GM19035 (cell line): ENCODE data around the gene LNPK.
"Not testable (repeated sequence)": the region's sequence is repeated elsewhere in the genome, so short reads cannot be mapped to it uniquely, and the experiment has no call there.

ENCODE experiments used
- ATAC-seq: cut with Tn5 transposase; IDR thresholded peaks from one replicate; pipeline ENCODE4 v1.9.1; 2021; ENCODE audit not compliant: unreplicated experiment

Gene LNPK

DNA sequence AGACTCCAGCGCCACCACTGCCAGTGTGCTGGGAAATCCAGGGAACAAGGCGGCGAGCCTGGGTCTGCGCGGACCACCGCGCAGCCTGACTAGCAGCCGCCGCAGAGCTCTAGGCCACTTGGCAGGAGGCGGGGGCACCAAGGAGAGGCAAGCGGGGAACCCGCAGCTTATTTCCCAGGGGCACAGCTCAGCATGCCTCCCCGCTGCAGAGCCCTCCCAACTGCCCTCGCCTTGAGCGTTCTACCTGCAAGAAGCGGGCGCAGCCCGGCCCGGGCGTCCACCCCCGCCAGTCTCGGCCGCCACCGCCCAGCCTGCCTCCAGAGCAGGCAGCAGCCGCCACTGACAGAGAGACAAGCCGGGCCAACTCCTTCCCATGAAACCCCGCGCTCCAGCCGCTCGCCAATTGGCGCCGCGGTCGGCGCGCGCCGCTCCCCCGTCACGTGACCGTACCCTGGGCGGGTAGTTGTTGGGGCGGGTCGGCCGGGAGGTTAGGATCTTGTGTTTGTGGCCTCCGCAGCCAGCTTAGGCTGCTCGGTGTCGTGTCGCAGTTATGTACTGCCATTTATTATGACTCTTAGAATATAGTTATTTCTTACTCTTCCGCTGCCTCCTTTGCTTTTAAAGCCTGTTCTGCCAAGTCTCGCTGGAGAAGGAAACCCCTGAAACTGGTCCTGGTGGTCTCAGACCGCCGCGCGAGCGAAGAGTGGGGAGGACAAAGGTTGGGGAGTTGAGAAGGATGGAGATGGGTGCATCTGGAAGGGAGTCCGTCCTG lies at the start of gene LNPK:
TSS of gene LNPK (minus strand) at position 352 of the 772 bp plus-strand sequence. CDS start 6,683 bp downstream, outside the sequence.
- ATAC-seq, result peak; percentile 94

GRCh38 chr2:176039375-176039774 lies 37.3 kb upstream of the LNPK start:
- ATAC-seq, result no peak

- no peak for ATAC-seq
Observed at GRCh38 chr2:176038694-176039093, 36.6 kb upstream of the LNPK start.

DNA sequence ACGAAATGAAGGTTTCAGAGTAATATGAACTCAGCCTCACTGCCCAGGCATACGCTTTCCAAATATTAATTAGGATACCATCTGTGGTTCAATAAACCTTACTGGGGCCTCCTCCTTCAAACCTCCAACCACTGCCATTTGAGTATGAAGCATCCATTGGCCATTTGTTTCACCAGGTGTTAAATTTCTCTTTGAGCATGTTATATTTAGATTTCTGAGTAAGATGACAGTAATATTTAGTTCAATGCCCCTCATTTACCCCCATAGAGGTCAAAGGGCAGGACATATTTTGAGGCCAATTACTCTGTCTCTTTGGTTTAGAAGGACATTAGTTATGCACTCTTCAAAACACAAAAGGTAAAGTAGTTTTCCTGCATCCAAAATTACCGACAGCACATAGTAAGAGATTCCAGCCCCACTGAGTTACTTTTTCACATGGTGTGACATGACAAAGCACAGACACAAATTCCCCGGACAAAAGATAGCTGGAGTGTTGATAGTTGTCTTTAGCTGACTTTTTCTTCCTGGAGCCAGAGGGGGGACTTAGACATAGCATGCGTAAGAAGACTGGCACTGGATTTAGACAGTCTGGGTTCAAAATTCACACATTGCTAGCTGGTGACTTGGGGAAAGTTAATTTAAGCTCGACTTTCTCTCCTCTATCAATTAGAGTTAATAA lies 33.1 kb upstream of the LNPK start:
- ATAC-seq, result no peak

GRCh38 chr2:176027806-176028205 lies 25.7 kb upstream of the LNPK start:
- no peak for ATAC-seq

- no peak for ATAC-seq
Observed at GRCh38 chr2:176025932-176026331, 23.9 kb upstream of the LNPK start.

DNA sequence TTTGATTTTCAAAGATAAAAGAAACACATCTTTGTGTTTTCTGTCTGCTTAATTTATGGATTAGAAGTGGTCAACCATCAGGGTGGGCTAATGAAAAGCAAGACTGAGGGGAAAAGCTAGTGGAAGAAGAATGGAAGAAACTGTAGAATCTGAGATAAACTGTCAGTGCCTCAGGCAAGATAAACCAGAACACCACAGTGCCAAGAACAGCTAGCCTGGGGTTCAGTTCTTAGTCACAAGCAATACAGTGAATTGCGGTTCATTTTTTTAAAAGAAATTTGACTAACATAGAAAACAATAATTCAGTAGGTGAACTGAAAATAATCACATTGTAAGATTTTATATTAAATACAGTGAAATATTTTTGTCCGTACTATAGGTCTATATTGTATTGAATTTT lies 22.0 kb upstream of the LNPK start:
- ATAC-seq, result no peak

DNA sequence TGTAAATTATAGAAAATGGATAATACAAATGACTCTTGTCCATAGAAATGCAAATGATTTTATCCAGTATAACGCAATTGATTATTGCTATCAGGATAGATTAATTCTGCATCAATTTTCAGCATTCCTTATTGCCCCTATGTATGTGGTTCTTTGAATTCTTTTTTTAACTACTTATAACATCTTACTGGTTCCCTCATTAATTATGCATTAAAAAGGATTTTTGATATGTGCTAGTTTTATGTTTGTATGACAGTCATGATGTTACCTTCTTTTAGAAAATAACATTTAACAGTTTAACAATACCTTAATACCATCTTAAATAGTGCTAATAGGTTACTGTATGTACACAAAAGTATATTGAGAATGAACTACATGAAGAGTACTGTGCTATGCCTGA lies 20.0 kb upstream of the LNPK start:
- ATAC-seq, result no peak

GRCh38 chr2:176020400-176020799 lies 18.3 kb upstream of the LNPK start:
- ATAC-seq, result no peak

- no peak for ATAC-seq
Observed at GRCh38 chr2:176018708-176019107, 16.6 kb upstream of the LNPK start.

GRCh38 chr2:176009445-176009844 lies 7.4 kb upstream of the LNPK start:
- no peak for ATAC-seq

GRCh38 chr2:176004934-176005333 lies 2.9 kb upstream of the LNPK start:
- no peak for ATAC-seq

- ATAC-seq, result no peak
Observed at GRCh38 chr2:176003958-176004357, 1.9 kb upstream of the LNPK start.

DNA sequence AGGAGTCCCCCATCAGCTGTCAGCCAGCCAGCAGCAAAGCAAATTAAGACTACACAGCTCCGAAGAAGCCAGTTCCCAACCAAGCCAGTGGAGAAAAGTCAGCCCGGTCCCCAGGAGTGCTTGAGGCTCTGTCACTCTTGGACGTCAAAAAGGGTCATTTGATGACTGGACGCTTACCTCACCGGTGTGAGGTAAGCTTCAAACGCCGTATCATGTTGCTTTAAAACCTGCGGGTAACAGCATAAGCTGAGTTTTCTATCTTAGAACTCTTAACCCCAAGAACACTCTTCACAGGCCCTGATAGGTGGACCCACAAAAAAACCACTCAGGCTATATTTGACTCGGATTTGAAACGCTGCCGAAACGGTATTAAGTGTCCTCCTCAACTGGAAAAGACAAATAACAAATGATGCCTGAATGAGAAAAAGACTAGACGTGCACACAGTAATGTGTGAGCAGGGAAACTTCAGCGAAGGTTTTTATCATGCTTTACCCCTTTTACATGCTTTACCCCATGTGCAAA lies 682 bp upstream of the LNPK start:
- peak; percentile 4 for ATAC-seq

DNA sequence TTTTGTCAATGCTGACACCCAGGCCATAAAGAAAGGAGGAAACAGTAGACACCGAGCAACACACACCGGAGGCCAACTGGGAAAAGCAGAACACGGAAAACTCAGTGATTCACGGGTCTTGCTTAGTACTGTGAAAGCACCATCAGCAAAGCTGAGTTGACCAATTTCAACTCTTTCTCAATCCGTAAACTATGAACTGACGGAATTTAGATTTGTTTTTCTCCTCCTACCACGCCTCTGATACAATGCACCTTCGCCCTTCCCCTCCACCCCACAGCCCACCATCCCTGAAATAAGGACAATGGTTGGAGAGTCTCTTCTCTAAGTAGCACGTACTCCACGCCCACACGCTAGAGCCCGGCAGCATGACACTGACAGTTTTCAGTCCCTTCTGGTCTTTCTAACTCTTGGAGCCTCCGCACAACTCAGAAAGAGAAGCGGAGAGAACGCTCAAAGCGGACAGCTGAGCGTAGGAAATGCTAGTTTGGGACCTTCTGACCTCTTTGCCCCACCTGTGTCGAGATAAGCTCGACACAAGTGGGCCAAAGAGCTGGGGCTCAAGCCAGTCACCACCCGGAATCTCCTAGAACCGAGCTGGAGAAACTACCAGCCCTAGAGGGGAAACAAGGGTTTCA lies 669 bp downstream of the LNPK start:
- peak; percentile 49 for ATAC-seq

DNA sequence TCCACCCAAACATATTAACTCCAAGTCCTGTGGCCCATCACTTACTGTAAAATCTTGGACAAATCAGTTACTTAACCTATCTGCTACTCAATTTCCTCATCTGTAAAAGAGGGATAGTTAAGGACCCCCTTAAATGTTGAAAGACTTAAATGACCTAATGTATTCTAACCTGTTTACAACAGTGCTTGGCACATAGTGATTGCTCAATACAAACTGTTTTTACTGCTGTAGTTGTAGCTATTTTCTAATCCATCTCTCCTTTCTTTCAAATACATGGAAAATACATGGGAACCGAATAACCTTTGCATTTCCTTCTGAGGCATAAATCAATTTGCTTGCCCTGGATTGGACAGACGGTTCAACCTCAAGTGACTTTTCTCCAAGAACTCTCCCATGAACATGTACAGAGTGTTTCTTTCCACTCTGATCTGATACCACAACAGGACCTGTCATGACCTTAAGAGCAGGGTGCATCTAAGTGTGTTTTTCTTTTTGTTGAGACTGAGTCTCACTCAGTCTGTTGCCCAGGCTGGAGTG lies 2.7 kb downstream of the LNPK start:
- ATAC-seq, result no peak

DNA sequence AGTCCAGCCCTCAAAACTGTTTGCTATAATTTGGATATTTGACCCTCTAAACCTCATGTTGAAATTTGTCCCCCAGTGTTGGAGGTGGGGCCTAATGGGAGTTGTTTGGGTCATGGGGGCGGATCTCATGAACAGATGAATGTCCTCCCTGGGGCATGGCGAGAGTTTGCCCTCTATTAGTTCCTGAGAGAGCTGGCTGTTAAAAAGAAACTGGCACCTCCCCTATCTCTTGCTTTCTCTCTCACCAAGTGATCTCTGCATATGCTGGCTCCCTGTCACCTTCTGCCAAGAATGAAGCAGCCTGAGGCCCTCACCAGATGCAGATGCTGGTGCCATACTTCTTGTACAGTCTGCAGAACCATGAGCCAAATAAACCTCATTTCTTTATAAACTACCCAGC lies 12.0 kb downstream of the LNPK start:
- ATAC-seq, result no peak

DNA sequence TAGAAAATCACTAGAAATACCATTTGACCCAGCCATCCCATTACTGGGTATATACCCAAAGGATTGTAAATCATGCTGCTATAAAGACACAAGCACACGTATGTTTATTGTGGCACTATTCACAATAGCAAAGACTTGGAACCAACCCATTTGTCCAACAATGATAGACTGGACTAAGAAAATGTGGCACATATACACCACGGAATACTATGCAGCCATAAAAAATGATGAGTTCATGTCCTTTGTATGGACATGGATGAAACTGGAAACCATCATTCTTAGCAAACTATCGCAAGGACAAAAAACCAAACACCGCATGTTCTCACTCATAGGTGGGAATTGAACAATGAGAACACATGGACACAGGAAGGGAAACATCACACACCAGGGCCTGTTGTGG lies 14.9 kb downstream of the LNPK start:
- not testable (repeated sequence) for ATAC-seq

DNA sequence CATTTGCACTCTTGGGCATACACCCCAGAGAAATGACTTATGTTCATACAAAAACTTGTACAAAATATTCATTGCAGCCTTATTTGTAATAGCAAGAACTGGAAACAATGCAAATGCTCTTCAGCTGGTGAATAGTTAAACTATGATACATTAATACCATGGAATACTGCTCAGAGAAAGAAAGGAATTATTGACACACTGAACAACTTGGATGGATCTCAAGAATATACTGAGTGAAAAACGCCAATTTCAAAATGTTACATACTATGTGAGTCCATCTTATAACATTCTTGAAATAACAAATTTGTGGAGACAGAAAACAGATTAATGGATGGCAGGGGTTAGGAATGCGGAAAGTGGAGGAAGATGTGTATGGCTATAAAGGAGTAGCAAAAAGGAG lies 17.2 kb downstream of the LNPK start:
- ATAC-seq, result no peak

DNA sequence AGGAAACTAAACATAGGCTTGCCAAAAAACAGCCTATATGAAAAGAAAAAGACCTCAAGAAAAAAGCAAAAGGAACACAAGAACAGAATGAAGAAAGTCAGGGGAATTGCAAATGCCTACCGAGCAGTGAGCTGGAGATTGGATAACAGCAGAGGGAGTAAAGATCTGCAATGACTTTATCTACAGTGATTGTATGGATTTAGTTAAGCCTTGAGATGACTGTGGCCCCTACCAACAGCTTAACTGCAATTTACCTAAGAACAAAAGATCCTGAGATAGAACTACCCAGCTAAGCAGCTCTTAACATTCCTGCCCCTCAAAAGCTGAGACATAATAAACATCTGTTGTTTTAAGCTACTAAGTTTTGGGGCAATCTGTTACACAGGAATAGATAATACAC lies 20.5 kb downstream of the LNPK start:
- ATAC-seq, result no peak

GRCh38 chr2:175976391-175977157 lies 25.5 kb downstream of the LNPK start:
- ATAC-seq, result no peak
